Retinal pigment epithelial cell (primary cell): ENCODE data around the gene TENM3.

Experiments used
- DNase-seq: peaks from one replicate; pipeline ENCODE4 v3.0.0-alpha.2; 2010; ENCODE audit warnings: low read depth
- H3K4me3 ChIP-seq: 2 replicates; pipeline ENCODE4 v1.5.1; 2011; ENCODE audit warnings: mild to moderate bottlenecking, low read length, control low read depth, moderate library complexity
- TF ChIP-seq, protein P1 (sequence below): conservative IDR thresholded peaks from 2 replicates; pipeline ENCODE4 v1.5.1; 2011; ENCODE audit warnings: low read depth, low read length, control low read depth, inconsistent platforms

Gene TENM3

DNA sequence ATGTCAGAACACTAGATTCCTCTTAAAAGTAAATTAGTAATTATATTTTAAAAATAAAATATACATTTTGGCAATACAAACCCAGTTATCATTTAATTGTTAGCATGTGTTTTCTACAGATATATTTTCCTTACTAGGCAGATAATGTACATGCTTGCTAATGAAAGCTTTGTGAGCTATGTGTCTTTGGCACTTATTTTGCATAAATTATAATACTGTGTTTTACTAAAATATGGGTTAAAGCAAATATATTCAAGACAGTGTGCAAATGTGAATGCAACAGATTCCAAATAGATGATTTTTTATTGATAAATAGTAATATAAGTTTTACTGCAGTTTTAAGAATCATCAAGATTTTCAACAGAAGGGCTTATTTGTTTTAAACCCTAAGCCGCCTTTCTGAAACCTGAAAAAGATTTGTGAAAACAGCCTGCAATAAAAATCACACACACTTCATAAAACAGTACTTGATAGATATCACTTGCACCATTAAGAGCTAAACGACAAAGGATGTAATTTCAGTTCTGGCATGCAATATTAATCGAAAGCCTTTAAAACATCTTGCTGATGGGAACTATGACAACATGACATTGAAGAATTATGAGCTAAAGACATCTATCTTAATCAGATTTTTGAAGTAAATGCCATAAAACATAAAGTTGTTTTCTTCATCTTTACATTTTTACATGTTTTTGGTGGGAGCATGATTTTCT lies 340.7 kb downstream of the TENM3 start:
- TF ChIP-seq, protein P1, sequence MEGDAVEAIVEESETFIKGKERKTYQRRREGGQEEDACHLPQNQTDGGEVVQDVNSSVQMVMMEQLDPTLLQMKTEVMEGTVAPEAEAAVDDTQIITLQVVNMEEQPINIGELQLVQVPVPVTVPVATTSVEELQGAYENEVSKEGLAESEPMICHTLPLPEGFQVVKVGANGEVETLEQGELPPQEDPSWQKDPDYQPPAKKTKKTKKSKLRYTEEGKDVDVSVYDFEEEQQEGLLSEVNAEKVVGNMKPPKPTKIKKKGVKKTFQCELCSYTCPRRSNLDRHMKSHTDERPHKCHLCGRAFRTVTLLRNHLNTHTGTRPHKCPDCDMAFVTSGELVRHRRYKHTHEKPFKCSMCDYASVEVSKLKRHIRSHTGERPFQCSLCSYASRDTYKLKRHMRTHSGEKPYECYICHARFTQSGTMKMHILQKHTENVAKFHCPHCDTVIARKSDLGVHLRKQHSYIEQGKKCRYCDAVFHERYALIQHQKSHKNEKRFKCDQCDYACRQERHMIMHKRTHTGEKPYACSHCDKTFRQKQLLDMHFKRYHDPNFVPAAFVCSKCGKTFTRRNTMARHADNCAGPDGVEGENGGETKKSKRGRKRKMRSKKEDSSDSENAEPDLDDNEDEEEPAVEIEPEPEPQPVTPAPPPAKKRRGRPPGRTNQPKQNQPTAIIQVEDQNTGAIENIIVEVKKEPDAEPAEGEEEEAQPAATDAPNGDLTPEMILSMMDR = no peak
- H3K4me3 ChIP-seq = no peak overlapping the region
- no peak for DNase-seq

DNA sequence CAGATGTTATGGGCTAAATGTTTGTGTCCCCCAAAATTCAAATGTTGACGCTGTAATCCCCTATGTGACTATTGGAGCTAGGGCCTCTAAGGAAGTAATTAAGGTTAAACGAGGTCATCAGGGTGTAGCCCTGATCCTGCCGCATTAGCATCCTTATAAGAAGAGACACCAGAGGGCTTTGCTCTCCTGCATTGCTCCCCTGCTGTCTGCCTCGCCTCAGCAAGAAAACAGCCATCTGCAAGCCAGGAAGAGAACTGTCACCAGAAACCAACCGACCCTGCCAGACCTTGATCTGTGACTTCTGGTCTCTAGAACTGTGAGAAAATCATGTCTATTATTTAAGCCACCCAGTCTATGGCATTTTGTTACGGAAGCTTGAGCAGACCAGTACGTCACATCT lies 342.1 kb downstream of the TENM3 start:
- no peak for DNase-seq
- TF ChIP-seq, protein P1 = no peak
- no peak overlapping the region for H3K4me3 ChIP-seq

DNA sequence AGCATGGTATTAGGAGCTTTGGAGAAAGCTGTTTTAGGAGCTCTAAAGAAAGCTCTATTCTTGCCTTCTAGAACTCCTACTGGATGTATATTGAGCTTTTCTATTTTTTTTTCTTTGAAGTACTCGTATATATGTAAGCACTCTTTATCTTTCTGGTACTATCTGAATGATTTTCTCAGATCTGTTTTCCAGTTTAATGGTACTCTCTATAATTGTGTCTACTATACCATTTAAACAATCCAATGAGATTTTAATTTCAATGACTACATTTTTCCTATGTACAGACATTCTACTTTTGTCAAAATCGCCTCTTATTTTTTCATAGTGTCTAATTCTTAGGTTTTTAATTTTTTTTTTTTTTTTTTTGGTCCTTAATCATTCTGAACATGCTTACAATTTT lies 345.9 kb downstream of the TENM3 start:
- no peak overlapping the region for H3K4me3 ChIP-seq
- TF ChIP-seq, protein P1 = no peak
- no peak for DNase-seq

DNA sequence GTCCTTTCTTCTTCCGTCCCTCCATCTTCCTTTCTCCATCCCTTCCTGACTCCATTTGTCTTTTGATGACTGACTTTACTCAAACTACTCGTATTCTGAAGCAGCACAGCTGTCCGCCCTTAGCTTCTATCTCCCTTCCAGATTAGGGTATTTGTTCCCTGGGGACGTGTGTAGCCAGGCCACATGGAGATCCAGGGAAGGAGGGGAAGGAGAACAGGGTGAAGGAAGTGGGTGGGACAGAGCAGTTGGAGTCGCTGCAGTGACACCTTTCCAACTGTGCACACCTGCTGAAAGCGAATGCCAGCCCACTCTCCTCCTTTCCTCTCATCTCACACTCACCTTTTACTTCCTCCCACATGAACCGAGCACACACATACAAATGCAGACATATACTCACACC lies 350.2 kb downstream of the TENM3 start:
- H3K4me3 ChIP-seq = no peak overlapping the region
- no peak for DNase-seq
- TF ChIP-seq, protein P1 = no peak

DNA sequence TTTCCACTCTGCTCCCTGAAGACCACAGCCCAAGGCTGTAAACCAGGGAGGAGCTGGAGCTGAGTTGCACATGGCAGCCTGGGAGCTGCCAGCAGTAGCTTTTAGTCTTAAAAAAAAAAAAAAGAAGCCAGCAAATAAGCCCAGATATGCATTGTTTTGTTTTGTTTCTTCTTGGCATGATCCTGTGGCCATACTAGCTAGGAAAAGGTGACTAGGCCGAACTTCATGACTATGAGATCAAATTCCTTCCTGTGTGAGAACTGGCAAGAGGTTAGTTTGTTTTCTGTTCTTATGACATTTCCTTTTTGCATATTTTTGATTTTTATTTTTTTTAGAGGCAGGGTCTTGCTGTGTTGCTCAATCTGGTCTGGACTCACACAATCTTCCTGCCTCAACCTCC lies 350.7 kb downstream of the TENM3 start:
- no peak overlapping the region for H3K4me3 ChIP-seq
- no peak for DNase-seq

DNA sequence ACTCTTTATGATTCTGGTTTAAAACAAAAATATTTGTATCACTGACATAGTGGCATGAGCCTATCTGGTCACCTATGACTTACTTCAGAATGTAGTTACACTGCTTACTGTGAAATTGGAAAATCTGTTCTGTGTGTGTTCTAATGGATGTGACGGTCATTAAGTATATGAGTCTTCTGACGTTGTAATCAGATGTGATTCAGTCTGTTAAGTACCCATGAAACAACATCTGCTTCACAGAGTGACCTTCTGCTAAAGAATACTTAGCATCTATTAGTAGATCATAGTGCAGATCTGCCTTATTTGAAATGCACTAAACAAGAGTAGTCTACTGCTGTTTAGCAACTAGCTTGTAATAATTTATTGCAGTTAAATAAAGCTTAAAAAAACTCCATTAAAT lies 356.9 kb downstream of the TENM3 start:
- no peak for DNase-seq

More for the DNA sequence above, 350.7 kb downstream of the TENM3 start:
- TF ChIP-seq, protein P1 = no peak

DNA sequence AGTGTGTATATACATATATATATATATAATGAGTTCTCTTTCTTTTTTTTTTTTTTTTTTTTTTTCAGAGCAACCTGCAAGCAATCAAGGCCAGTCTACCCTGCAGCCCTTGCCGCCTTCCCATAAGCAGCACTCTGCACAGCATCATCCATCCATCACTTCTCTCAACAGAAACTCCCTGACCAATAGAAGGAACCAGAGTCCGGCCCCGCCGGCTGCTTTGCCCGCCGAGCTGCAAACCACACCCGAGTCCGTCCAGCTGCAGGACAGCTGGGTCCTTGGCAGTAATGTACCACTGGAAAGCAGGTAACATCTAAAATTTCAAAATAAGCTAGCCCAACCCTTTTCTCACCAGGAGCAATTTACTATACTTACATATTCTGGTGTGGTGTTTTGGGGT lies 357.7 kb downstream of the TENM3 start:
- TF ChIP-seq, protein P1 = no peak
- DNase-seq = no peak
- no peak overlapping the region for H3K4me3 ChIP-seq

More for the DNA sequence above, 356.9 kb downstream of the TENM3 start:
- TF ChIP-seq, protein P1 = no peak
- no peak overlapping the region for H3K4me3 ChIP-seq
